Ovary (tissue), 9 donors: ENCODE data around the gene SORD. TPM values are rescaled to one million over a fixed set of nuclear protein-coding genes. Genes with fewer than 3 reads are reported as not detected.

Experiments
- DNase-seq, 5 donors: peaks; one replicate each; pipeline ENCODE4 v3.0.0-alpha.2; 2019 to 2020
- H3K27ac ChIP-seq, 2 donors: fragments of 200-600 bp; one replicate each; pipeline versions ENCODE4 v1.5.1 to v1.8.0; 2019 to 2022
- H3K27me3 ChIP-seq: fragments of 200-600 bp; one replicate; pipeline ENCODE4 v1.8.0; 2022
- H3K36me3 ChIP-seq: fragments of 200-600 bp; sonication (generic); one replicate; pipeline ENCODE4 v1.5.1; 2019
- H3K4me1 ChIP-seq: one replicate; pipeline ENCODE4 v1.8.1; 2013; ENCODE audit warnings: mild to moderate bottlenecking, moderate library complexity; ENCODE audit not compliant: insufficient read depth
- H3K4me3 ChIP-seq: fragments of 200-600 bp; sonication (generic); one replicate; pipeline ENCODE4 v1.5.1; 2017
- H3K9me3 ChIP-seq, 2 donors: fragments of 200-600 bp in 1 of 2; sonication (generic) in 1 of 2; one replicate each; pipeline versions ENCODE4 v1.5.1 to v1.8.1; 2013 to 2019; ENCODE audit warnings: mild to moderate bottlenecking in 1 of 2, moderate library complexity in 1 of 2
- CTCF ChIP-seq, 3 donors: fragments of 450-650 bp in 2 of 3; fragments of 200-600 bp in 1 of 3; IDR thresholded peaks; one replicate each; pipeline versions ENCODE4 v1.5.1 to v1.8.0; 2016 to 2022; ENCODE audit warnings: antibody characterized with exemption in 3 of 3, mild to moderate bottlenecking in 1 of 3
- EP300 ChIP-seq: sonication (generic); formaldehyde crosslinking; IDR thresholded peaks from one replicate; pipeline ENCODE4 v1.6.1; 2017; ENCODE audit warnings: antibody characterized with exemption
- POLR2A ChIP-seq: fragments of 450-650 bp; IDR thresholded peaks from one replicate; pipeline ENCODE4 v1.6.1; 2017; ENCODE audit warnings: antibody characterized with exemption, mild to moderate bottlenecking, moderate library complexity
- WGBS, 3 donors: extraction: QIAGEN DNeasy Blood & Tissue Kit in 1 of 3; methylation state at CpG; one replicate each; pipeline versions ENCODE4 v1.1.5 to v1.1.7; 2013 to 2017; 5-methylcytosine and 5-hydroxymethylcytosine counted together
- intact Hi-C, 4 donors: fragments of 100-400 bp; cut with DNase I; formaldehyde crosslinking; loops; one replicate each; pipeline versions ENCODE4 v1.11.0 to v1.15.1; 2022 to 2023
- polyA plus RNA-seq, 2 donors: library from polyadenylated mRNA; stranded (reverse); fragments of 200-250 nt in 1 of 2; fragments of 350-450 nt in 1 of 2; fragmentation: Illumina TruSeq in 1 of 2; extraction: RNeasy Lipid Tissue Mini Kit (QIAGEN cat#74804) in 1 of 2; gene quantifications; one replicate each; pipeline ENCODE4 v1.2.3, GENCODE V29; 2013 to 2014
- total RNA-seq, 7 donors: library from RNA; depleted of rRNA in 2 of 7; stranded (reverse); fragments of >200 nt in 2 of 7; fragmentation: NEBNext Ultra II Directional in 3 of 7; extraction: Animal tissue kit (Norgen Biotek cat#: 25700) in 3 of 7; gene quantifications; one replicate each; pipeline versions ENCODE4 v1.1.0 to v1.2.4, GENCODE V29; 2016 to 2023
- donor health status: DM: no; HTN: no; CAD: no; lungs with moderate emphysema.
- donor health status: DM: no; HTN: no; CAD: no.
- donor health status: Bipolar disorder and iron deficiency.
- donor health status: DM: yes; HTN: yes; CAD: no.
- donor health status: DM: no; HTN: no; CAD: no.
- donor health status: DM: yes; HTN: yes; CAD: no.

Gene SORD
- total and polyA plus RNA-seq, 9 donors, result 3.9 to 25.0 (median 8.3) TPM

DNA sequence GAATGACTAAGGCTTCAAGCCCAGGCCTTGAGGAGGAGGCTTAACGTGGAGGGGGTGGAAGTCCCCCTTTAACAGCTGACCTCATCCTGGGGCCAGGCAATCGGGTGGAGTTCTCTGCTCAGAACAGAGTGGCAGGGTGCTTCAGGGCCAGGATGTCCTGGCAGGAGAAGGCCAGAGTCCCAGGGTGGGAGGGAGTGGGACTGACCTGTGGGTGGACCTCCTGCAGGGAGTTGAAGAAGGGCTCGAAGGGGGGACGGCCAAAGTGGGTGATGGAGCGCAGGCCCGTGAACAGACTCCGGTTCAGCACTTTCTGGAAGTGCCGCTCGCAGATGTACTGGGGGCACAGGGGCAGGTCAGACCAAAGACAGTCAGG, 71.3 kb downstream of the SORD start:
- peak in 1 of 5 donors; percentile 17 for DNase-seq
- Histone ChIP-seq H3K9me3 (no peaks in the 10 kb centered on the region), H3K27me3 (no peaks in the 10 kb centered on the region), H3K4me3 (no peak overlapping the region), H3K27ac (no peak overlapping the region), H3K36me3 (no peaks in the 10 kb centered on the region), H3K4me1 (no peaks in the 10 kb centered on the region)
- intact Hi-C loops, result no loop called here
- WGBS, 3 donors, result 61 to 73% (median 68%) methylated on average over 9 of the region's 9 CpGs
- TF ChIP-seq POLR2A (no peak), EP300 (no peak), CTCF (IDR thresholded peaks at IDR 0.05) (no peak)

- no peaks in the 10 kb centered on the region for H3K9me3 ChIP-seq
- no peaks in the 10 kb centered on the region for H3K4me1 ChIP-seq
- no peaks in the 10 kb centered on the region for H3K36me3 ChIP-seq
- H3K27ac ChIP-seq, result no peak overlapping the region
- no peak overlapping the region for H3K4me3 ChIP-seq
- peak in 1 of 5 donors; percentile 17 for DNase-seq
- 86 to 91% (median 91%) methylated on average over 11 of the region's 11 CpGs for WGBS, 3 donors
- TF ChIP-seq EP300 (no peak), POLR2A (no peak), CTCF (IDR thresholded peaks at IDR 0.05) (no peak)
- intact Hi-C loops, result no loop called here
- H3K27me3 ChIP-seq, result no peaks in the 10 kb centered on the region
Measured at GRCh38 chr15:45095661-45096060, 72.7 kb downstream of the SORD start.

- DNase-seq, result peak in 1 of 5 donors; percentile 16
- no peaks in the 10 kb centered on the region for H3K27me3 ChIP-seq
- H3K9me3 ChIP-seq, result no peaks in the 10 kb centered on the region
- intact Hi-C loops, result no loop called here
- no peaks in the 10 kb centered on the region for H3K36me3 ChIP-seq
- H3K4me1 ChIP-seq, result no peaks in the 10 kb centered on the region
- TF ChIP-seq CTCF (IDR thresholded peaks at IDR 0.05) (no peak), EP300 (no peak), POLR2A (no peak)
- WGBS, 3 donors, result 91 to 95% (median 94%) methylated on average over 7 of the region's 7 CpGs
- H3K27ac ChIP-seq, result no peak overlapping the region
- no peak overlapping the region for H3K4me3 ChIP-seq
Measured at GRCh38 chr15:45097466-45097865, 74.5 kb downstream of the SORD start.

DNA sequence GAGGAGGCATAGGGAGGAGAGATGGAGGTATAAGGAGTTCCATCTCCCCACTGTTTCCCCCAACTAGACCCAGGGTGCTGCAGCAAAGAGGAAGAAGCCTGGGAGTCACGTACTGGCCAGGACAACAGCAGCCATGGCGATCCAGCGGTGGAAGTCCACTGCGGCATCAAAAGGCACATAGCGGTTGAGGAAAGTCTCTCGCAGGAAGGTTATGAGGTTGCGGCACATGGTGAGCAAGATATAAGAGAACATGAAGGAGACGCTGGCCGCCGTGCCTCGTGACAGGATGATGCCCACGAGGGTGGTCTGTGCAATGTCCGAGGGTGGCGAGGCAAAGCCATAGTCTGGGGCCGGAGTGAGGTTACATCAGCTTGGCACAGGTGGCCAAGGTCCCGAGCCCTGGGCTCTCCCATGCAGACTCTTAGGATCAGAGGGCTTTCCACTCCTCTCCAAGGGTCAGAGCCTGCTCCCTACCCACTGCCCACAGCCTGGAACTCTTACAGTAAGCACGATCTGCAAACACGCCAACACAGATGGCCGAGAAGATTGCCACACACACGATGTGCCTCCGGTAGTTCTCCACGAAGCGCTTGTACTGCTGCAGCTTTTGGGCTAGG, 76.7 kb downstream of the SORD start:
- Histone ChIP-seq H3K36me3 (no peaks in the 10 kb centered on the region), H3K9me3 (no peaks in the 10 kb centered on the region), H3K27me3 (no peaks in the 10 kb centered on the region), H3K27ac (no peak overlapping the region), H3K4me3 (no peak overlapping the region), H3K4me1 (no peaks in the 10 kb centered on the region)
- 85 to 89% (median 87%) methylated on average over 23 of the region's 23 CpGs for WGBS, 3 donors
- TF ChIP-seq EP300, result no peak
- TF ChIP-seq POLR2A, result no peak
- no peak for TF ChIP-seq CTCF (IDR thresholded peaks at IDR 0.05)
- intact Hi-C loops, result no loop called here
- DNase-seq, result peak in 1 of 5 donors; percentile 15
